SH-SY5Y (cell line): Measurements from ENCODE around the gene DLL1.

ENCODE experiments used
- GATA2 ChIP-seq: IDR thresholded peaks from 2 replicates; pipeline ENCODE4 v1.6.1; 2011; ENCODE audit warnings: mild to moderate bottlenecking, low read depth, low read length
- GATA3 ChIP-seq: IDR thresholded peaks from 2 replicates; pipeline ENCODE4 v1.6.1; 2011; ENCODE audit warnings: low read depth, mild to moderate bottlenecking, low read length, moderate library complexity

DNA sequence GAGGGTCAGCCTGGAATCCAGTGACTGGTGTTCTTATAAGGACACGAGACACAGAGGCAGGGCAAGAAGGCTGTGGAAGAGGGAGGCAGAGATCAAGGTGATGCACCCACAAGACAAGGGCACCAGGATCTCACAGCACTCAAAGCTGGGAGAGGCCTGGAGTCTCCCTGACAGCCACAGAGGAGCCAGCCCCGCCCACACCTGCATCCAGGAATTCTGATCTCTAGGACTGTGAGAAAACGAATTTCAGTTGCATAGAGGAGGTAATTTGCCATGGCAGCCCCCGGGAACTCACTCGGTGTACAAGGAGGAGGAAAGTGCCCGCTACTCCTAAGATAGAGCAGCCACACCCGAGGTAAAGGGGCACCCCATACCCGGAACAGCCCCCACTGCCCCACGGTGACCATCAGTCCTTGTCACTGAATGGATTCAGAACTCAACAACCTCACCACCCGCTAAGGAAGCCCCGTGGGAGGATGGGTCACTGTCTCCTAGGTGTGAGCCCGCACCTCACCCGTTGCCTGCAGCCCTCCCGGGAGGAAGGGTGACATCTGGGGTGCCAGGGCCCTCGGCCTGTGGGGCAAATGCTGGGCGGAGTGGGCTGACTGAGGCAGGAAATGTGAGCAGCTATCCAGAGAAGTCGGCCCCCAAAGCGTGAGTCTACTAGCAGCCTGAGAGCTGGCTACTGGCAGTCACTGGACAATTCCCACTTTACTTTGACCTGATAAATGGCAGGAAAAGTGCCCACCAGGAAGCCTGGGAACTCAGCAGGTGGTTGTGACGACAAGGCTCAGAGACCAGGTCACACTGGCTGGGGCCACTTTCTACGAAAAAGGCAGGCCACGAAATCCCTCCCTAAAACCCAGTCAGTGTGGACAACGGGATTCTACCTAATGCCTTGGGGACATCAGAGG is 22.4 kb downstream of the DLL1 start:
- TF ChIP-seq GATA2 (no peak), GATA3 (no peak)
